C4-2B (cell line): ENCODE data around the gene ATXN2.

Experiments used
- CTCF ChIP-seq: fragments of 450-650 bp; conservative IDR thresholded peaks from 2 replicates; pipeline ENCODE4 v1.5.1; 2017; ENCODE audit warnings: mild to moderate bottlenecking
- ZFX ChIP-seq: fragments of 450-650 bp; IDR thresholded peaks from 2 replicates; pipeline ENCODE4 v1.6.1; 2017

DNA sequence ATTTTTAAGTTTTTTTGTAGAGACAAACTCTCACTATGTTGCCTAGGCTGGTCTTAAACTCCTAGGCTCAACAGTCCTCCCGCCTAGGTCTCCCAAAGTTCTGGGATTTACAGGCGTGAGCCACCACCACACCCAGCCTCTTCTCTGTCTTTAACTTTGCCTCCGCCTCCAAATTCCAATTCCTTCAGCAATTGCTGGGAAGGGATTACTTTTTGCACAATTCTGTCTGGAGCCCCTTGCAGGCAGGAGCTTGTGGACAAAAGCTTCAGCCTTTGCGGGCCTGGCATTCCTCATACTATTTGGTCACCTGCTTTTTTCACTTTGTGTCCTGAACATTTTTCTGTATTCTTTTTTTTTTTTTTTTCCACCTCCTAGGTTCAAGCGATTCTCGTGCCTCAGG is 167.3 kb downstream of the ATXN2 start:
- TF ChIP-seq CTCF (no peak), ZFX (no peak)
